Measurements from ENCODE around the gene TSPAN9.
A peak's percentile ranks its signal among the peaks of the same experiment; 100 is the strongest.

TSPAN9 gene

DNA sequence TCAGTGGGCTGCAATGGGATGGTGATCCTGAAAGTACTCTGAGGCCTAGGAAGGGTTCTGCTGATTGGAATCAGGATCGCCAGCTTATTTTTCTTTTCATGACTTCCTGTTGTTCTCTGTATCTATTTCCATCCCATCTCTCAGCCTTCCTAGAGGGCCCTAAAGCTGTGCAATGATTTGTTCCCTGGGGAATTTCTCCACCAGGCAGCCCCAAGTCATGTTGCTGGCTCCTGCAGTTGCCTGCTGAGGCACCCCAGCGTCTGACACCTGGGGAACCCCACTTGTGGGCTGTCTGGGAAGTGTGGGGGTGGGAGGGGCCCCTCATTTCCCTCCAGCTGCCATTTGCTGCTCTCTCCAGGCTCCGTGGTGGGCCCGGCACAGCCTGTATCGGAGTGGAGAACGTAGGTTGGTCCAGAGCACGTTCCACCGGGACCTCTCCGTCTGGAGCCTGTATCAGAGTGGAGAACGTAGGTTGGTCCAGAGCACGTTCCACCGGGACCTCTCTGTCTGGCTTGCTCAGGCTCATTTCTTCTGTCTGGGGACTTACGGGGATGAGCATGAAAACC lies 138.3 kb downstream of the TSPAN9 start:
- DNase-seq = no peak

DNA sequence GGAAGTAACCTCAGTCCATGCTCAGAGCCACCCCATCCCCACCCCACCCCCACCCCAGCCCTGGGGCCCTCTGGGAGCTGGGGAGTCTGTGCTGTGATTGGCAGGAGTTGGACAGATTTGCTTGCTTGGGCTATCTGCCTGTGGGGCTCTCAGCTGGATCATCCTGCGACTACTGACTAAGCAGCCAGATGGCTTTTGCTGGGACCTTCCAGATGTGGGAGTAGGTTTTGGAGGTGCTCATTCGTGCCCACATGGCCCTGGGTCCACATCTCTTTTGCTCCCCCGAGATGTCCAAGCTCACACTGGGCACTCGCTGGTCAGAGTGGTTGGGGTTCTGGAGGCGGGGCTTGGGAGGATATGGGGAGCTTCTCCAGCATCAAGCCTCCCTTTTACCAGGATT lies 138.9 kb downstream of the TSPAN9 start:
- no peak for DNase-seq

DNA sequence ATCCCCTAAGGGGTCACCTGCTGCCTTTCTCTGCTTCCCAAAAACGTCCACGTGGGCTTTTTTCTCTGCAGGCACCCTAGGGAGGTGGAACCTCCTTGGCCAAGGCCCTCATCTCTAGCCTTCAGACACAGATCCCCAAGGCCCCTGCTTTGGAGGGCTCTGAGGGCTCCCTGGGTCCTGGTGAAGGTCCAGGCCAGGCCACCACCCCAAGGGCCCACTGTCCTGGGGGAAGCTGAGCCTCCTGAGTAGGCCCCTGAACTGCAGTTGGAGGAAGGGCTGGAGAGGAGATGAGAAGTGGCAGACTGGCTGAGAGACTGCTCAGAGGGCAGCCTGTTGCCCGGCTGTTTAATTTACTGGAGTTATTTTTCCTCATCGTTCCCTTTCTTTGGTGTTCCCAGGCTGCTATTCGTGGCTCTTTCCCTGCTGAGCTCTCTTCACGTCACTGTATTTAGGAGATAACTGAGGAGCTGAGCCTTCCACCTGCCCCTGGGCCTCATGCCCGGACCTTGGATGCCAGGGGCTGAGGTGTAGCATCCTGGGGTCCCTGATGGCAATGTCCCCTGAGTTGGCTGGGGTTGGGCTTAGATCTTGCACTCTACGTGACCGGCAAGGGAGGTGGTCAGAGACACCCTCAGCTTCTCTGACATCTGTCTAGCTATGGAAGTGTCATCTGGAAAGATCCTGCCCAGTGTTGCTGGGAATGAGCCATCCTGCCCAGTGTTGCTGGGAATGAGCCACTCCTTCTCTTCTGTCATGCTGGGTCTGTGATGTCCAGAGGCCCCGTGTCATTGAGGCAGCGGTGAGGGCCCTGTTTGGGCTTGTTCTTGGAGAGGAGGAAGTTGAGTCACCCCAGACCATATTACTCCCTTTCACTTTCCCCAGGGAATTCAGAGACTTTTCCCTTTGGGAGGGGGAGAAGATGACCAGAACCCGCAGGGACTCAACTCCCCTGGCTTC lies 139.8 kb downstream of the TSPAN9 start:
- no peak for DNase-seq

DNA sequence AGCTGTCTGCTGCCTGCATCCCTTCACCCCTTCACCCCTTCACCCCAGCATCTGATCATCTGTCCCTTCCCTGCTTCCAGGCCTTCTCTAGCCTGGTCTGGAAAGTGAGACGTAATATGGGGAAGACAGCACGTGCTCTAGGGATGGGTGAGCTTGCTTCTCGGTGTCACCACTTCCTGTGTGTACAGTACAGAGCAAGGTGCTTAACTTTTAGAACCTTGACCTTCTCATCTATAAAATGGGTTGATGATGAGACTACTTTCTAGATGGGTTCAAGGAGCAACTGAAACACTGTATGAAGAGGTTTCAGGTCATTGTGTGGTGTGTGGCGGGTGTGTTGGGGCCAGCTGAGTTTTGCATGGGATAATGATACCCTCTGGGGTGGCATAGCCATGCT lies 140.5 kb downstream of the TSPAN9 start:
- no peak for DNase-seq

DNA sequence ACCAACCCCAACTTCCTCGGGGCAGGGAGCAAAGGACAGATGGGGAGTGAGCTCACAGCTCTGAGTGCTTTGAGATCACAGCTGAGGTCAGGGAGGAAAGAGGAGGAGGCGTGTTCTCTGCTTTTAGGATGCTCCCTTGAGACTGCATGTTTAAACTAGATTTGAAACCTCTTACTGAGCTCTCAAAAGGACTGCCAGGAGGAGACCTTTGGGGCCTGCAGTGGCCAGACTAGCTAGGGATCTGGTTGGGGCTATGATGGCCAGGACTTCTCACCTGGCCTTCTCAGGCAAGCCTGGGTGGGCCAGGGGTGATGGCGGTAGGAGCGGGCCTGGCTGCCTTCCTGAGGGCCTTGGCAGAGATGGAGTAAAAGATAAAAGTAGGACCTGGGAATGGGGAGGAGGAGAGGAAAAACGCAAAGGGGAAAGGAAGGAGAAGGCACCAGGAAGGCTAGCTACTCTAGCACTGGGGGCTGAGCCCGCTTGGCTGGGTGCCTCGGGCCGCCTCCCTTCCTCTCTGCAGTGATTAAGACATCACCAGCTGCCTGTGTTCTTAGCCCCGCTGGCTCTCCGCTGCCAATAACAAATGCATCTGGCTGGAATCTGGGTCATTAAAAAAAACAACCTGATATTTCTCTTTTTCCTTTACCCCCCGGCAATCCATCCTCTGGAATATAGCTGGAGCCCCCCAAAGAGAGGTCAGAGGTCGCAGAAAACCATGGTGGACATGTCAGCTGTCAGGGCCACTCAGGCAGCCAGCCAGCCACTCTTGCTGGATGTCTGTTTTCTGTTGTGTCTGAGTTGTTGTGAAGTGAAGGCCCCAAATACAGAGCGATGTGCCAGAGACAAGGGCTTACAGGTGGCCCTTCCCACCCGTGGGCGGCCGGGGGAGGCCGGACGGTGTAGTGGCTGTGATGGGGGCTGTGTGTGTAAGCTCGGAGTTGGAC lies 141.3 kb downstream of the TSPAN9 start:
- DNase-seq = peak; percentile 89

DNA sequence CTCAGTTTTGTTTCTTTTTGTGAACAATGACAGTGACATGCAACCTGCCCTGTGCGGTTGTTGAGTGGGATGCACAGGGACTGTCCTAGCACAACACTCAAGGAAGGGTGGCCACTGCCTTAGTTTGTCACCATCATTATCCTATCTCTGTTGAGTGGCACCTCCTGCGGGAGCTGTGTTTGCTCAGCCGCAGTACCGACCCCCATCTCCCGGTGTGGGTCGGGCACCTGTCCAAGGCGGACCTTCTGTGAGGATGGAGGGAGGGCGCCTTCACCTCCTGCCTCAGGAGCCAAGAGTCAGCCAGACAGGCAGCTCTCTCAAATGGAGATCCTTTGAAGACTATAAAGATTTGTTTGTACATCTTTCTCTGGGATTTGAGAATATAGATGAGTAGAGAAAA lies 142.1 kb downstream of the TSPAN9 start:
- no peak for DNase-seq

DNA sequence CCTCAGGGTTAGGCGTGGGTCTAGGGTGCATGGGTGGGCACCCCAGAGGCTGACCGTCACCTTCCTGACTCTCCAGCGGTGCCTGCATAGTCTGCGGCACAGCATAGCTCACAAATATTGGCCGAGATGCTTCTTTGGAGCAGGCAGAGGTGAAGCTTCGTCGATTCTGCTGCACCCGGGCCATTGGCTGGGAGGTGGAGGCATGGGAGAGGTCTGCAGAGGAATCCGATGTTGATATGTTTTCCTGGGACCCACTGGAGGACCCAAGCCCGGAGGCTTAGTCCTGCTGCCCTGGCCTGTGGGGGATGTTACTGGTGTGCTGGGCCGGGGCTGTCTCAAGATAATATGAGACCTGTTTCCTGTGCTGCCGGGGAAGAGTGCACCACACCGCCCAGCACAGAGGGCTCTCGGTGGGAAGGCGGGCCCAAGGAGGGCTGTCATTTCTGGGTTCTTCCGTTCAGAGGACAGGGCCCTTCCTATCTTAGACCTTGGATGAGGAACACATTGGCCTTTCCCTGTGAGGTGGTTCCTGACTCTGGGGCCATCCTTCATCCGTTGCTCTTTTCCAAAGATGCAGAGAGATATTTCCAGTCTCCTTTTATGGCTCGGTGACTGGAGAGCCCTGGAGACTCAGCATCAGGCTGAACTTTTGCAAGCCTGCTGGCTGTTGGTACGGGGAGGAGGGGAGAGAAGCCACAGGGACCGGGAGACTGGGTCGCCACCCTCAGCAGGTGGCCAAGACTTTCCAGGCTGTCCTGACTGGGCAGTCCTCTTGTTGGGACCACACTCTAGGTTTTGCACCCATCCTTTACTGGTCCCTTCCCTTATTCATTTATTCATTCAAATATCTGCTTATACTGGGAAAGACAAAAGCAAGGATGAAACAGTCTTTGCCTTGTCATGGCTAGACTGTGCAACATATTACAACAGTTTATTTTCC lies 143.5 kb downstream of the TSPAN9 start:
- DNase-seq = no peak

DNA sequence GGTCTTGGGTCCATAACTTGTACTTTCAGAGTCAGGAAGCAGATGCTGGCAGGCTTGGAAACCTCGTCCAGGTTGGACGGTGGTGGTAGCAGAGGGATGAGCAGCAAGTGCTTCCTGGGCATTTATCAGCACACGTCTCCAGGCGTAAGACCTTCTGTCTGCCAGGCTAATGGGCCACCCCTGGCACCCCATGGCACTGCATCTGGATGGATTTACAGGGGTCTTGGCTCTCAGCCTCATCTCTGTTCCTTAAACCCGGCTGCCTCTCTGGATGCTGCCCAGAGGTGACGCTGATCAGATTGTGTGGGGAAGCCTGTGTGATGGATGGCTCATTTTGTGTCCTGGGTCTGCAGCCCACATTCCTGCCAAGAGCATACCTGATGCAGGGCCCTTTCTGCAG lies 145.1 kb downstream of the TSPAN9 start:
- no peak for DNase-seq

DNA sequence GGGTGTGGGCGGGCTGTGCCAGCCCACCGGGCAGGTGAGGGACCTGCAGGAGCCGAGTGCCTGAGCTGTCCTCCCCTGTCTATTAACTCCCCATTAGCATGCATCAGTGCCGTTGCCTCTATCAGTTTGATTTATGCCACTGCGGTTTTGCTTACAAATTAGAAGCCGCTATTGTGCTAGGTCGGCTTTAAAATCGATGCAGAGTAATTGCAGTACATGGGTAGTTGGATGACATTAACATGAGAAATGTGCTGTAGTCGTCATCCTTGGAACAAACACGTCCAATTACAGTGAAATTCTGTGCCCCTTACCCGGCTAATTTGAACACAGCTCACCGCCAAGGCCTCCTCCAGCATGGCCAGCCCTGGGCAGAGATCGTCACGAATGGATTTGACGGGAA lies 145.8 kb downstream of the TSPAN9 start:
- DNase-seq = peak; percentile 56

DNA sequence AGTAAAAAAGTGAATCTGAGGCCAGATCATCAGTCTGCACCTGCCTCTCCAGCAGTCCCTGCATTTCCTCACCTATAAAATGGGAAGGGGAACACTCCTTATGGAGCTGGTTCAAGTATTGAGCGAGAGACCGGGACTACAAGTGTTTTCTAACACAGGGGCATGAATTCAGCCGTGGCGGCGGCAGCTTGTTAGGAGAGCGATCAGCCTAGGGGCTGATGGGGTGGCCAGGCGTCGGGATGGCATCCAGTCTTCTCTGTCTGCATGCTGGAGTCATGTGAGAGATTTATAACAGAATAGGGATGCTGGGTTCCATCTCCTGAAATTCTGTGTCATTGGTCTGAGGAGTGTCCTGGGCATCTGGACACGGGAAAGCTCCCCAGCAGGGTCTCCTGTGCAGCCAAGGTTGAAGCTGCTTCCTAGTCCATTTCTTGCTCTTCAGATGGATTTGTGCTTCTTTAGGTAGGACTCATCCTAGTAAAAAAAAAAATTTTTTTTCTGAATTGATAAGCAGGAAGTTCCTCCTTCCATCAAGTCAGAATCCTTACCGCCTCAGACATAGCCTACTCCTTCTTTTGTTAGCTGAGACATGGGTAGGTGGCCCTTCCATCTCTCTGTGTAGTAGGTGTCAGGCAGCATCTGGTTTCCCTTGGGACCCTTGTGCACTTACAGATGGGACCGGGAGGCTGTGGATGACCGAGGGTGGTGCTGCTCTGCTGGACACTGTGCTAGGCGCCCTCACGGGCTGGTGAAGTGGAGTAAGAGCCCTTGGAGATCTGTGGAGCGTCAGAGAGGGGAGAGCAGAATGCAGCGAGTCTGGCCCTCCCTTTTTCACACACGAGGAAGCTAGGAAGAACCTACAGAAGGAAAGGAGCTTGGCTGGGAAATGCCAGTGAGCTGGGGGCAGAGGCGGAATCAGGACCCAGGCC lies 146.7 kb downstream of the TSPAN9 start:
- no peak for DNase-seq

DNA sequence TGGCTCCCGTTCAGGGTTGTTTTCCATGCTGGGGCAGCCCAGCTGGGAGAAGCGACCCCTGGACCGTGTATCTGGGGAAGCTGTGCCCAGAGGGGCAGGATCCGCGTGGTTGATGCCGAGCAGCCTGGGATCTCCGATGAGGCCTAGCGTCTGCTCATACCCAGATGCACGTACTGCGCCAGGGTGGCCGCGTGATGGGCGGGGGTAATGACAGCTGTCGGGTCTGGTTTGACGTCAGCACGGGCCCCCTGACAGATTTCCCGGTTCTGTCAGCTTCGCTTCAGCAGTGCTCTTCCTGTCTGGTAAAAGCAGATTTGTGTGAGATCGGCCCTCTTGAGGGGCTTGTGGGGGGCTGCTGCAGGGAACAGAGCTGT lies 147.3 kb downstream of the TSPAN9 start:
- peak; percentile 74 for DNase-seq

DNA sequence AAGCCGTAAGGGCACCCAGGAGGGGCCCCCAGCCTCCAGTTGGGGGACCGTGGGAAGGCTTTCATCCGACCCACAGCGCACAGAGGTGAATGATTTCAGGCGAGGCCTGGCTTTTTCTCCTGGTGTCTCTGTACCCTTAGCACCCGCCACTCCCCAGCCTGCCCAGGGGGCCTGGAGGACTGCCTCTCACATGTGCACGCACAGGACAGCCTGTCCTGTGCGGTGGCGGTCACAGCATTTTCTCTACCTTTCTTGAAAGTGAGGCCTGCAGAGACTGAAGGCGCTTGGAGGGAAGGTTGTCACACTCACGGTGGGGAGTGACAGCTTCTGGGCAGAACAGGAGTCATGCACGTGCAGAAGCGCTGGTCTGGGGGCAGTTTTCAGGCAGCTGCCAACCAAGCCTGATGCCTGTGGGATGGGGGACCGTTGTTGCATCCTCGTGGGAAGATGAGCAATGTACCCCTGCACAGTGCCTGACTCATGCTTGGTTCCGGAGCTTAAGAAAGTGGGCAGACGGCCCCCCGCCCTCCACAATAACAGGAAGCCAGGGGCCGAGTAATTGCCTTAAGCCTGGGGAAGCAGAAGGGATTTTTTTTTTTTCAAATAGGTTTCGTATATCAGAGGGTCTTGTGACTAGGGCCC lies 148.1 kb downstream of the TSPAN9 start:
- no peak for DNase-seq

DNA sequence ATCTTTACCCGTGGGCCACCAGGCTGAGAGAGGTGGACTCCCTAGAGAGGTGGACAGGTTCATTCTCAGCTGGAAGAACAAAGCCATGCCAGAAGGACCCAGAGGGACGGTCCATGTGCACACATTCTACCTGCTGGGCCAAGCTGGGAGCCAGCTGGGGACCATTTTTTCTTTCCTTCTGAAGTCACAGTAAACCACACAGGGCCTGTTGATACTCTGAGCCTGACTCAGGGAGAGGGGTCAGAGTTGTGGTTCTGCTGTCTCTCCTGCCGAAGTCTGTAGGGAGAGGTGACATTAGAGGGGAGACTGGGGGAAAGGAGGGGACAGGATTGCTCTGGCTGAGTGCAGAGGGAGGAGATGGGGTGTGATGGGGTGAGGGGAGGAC lies 148.6 kb downstream of the TSPAN9 start:
- no peak for DNase-seq

DNA sequence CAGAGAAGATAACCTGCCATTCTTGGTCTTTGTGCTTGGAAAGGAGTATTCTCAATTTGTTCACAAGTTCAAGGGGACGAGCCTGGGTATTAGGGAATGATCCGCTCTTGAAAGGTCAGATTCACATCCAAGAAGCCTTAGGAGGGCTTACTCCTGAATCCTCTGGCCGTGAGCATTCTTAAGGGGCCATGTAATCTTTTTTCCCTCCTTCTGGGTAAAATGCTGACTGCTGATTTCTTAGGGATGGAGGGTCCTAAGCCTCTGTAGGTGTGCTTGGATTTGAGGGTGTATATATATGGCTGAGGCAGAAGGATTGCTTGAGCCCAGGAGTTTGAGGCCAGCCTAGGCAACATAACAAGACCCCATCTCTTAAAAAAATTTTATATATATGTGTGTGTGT lies 149.1 kb downstream of the TSPAN9 start:
- DNase-seq = no peak

DNA sequence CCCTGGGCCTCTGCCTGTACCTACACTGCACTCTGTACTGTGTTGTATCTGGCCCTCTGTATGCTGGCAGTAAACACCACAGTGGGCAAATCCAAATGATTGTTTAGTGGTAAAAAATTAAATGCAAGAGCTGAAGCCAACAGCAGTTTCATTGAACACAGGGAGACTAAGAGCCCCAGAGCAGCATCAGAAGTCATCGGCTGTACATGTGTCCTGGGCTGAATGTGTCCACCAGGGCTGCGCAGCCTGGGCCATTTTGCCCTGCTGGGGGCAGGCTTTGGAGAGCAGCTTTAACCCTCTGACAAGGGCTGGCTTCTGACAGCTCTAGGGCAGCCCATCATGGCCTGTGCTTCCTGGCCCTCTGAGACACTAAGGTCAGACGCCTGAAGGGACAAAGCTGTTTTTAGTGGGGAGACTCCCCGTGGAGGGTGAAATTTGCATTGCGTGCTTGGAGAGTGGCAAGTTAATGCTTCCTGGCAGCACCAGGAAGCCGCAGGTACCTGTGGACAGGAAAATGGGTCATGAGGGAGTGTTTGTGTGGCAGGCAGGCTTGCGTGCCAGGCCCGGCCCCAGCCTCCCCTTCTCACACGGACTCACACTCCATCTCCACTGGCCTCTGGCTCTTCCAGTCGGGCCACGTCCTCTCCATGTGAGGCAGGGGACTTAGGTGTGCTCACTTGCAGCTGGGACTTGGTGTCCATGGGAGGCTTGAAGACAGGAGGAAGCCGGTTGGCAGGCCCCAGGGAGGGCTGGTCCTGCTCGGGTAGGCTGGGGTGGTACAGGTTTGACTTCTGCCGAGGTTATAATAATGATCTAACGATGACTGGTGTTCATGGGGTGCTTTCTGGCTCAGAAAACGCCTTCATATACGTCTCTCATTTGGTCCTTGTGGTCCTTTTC lies 150.1 kb downstream of the TSPAN9 start:
- DNase-seq = no peak

DNA sequence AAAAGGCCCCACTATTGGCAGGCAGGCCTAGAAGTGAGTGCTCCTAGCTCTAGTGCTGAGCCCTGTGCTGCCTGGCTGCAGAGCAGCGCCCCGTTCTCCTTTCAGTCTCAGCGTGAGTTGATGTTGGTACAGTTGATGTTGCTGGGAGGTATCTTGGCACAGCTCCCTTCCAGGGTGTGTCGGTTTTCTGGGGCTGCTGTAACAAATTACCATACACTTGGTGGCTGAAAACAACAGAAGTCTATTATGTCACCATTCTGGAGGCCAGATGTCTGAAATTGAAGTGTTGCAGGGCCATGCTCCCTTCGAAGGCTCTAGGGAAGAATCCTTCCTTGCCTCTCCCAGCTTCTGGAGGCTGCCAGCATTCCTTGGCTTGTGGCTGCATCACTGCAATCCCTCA lies 151.4 kb downstream of the TSPAN9 start:
- peak; percentile 43 for DNase-seq

DNA sequence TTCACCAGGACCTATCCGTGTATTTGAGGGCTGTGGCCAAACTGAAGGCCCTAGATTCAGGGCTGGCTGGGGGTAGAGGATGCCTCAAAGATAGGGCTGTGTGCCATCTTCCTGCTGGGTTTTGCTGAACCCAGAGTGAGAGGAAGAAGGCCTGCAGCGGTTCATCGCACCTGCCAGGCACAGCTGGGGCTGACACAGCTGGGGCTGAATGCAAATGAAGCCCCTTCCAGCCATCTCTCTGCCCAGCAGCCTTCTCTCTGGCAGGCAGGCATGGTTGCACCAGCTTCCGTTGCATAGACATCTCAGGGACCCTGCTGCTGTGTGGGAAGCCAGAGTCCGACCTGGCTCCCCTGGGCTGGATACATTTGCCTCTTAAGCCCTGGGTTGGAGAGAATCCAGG lies 152.4 kb downstream of the TSPAN9 start:
- no peak for DNase-seq

DNA sequence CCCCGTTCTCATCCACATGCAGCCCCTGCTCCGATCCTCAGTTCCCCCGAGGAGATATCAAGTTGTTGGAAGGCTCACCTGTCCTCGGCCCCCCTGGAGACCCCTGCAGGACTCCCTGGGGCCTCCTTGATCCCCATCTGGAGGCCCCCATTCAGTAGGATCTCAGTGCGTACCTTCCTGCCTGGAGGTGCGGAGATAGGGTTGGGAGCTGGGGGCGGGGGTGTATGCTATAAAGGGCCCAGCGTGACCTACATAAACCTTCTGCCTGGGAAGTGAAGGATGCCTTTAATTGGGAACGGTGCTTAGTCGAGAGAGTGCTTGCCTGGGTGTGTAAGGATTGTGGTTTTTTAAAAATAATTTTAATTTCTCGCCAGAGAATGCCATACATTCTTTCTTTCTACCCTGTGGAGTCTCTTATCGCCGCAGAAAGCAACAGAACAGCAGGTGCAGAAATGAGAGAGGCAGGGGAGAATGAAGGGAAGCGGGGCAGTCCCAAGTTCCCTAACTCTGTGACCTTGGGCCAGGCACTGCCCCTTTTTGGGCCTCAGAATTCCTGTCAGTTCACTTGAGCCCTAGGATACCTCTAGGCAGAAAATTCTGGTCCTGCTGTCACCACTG lies 153.7 kb downstream of the TSPAN9 start:
- DNase-seq = no peak

DNA sequence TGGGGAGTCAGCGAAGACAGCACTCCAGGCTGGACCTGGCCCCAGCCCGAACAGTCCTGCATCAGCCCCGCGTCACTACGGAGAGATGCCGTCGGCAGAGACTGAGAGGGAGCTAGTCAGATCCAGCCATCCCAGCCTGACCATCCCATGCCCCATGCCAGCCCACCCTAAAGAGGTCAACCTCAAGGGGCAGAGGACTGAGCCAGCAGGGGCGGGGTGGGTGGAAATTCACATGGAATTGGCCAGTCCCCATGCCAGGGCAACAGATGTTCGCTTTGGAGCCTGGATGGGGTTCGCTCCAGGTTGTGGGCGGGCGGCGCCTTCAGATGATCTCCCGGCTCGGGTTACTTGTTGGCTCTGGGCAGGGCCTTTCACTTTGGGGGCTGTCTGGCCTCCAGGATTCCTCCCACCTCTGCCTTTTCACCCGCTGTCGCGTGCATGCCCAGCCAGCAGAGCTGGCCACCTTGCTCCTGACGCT lies 154.3 kb downstream of the TSPAN9 start:
- peak; percentile 78 for DNase-seq
